Smooth muscle cell (in vitro differentiated cells): ENCODE data around the gene HMGCS1. TPM values are rescaled to one million over a fixed set of nuclear protein-coding genes. Genes with fewer than 3 reads are reported as not detected.
A peak's percentile ranks its signal among the peaks of the same experiment; 100 is the strongest.

ENCODE experiments used
- DNase-seq: peaks from one replicate; lab custom pipeline; 2025; ENCODE audit not compliant: unreplicated experiment; lab: John Stamatoyannopoulos, UW
- H2AFZ ChIP-seq: fragments of 200-600 bp; sonication (generic); 2 replicates; pipeline ENCODE4 v1.6.0; 2016; ENCODE audit warnings: antibody characterized with exemption, low read depth, mild to moderate bottlenecking
- H3F3A ChIP-seq: fragments of 200-600 bp; sonication (generic); 2 replicates; pipeline ENCODE4 v1.6.0; 2017; ENCODE audit warnings: antibody characterized with exemption, low read depth
- H3K27ac ChIP-seq: fragments of 200-600 bp; sonication (generic); 2 replicates; pipeline ENCODE4 v1.5.1; 2016; ENCODE audit warnings: low read depth, mild to moderate bottlenecking
- H3K27me3 ChIP-seq: fragments of 200-600 bp; sonication (generic); 2 replicates; pipeline ENCODE4 v1.6.1; 2016; ENCODE audit warnings: low read depth, mild to moderate bottlenecking
- H3K36me3 ChIP-seq: fragments of 200-600 bp; sonication (generic); 2 replicates; pipeline ENCODE4 v1.5.1; 2016; ENCODE audit warnings: low read depth
- H3K4me1 ChIP-seq: fragments of 200-600 bp; sonication (generic); 2 replicates; pipeline ENCODE4 v1.5.1; 2016; ENCODE audit warnings: low read depth
- H3K4me2 ChIP-seq: fragments of 200-600 bp; sonication (generic); 2 replicates; pipeline ENCODE4 v1.6.0; 2016; ENCODE audit warnings: mild to moderate bottlenecking
- H3K4me3 ChIP-seq: fragments of 200-600 bp; sonication (generic); 2 replicates; pipeline ENCODE4 v1.5.1; 2016; ENCODE audit warnings: mild to moderate bottlenecking
- H3K79me2 ChIP-seq: fragments of 200-600 bp; sonication (generic); 2 replicates; pipeline ENCODE4 v1.6.0; 2016; ENCODE audit warnings: low read depth, mild to moderate bottlenecking
- H3K9ac ChIP-seq: fragments of 200-600 bp; sonication (generic); 2 replicates; pipeline ENCODE4 v1.6.0; 2016; ENCODE audit warnings: low read depth
- H3K9me3 ChIP-seq: fragments of 200-600 bp; sonication (generic); replicated peaks from 2 replicates; pipeline ENCODE4 v1.5.1; 2016; ENCODE audit warnings: low read depth
- H4K20me1 ChIP-seq: fragments of 200-600 bp; sonication (generic); 2 replicates; pipeline ENCODE4 v1.6.0; 2016; ENCODE audit warnings: low read depth
- WGBS: methylation state at CpG from one replicate; pipeline ENCODE4 v1.1.7; 2016; ENCODE audit warnings: low lambda C conversion rate; 5-methylcytosine and 5-hydroxymethylcytosine counted together
- polyA plus RNA-seq: library from polyadenylated mRNA; unstranded; fragments of >200 nt; fragmentation: Nextera tagmentation; extraction: Ambion mirVana; gene quantifications from 2 replicates; pipeline ENCODE4 v1.2.1, GENCODE V29; 2016
- total RNA-seq: library from RNA; depleted of rRNA; stranded (reverse); fragments of >200 nt; gene quantifications from 2 replicates; pipeline ENCODE4 v1.2.3, GENCODE V29; 2014
- TF ChIP-seq, protein P1 (sequence below): fragments of 200-600 bp; sonication (generic); IDR thresholded peaks from 2 replicates; pipeline ENCODE4 v1.5.1; 2017; ENCODE audit warnings: borderline replicate concordance, mild to moderate bottlenecking, antibody characterized with exemption; ENCODE audit not compliant: insufficient read depth, poor library complexity, severe bottlenecking

Gene HMGCS1
- total and polyA plus RNA-seq, 2 experiments from 2014 or later, result 51.8 to 94.0 TPM

DNA sequence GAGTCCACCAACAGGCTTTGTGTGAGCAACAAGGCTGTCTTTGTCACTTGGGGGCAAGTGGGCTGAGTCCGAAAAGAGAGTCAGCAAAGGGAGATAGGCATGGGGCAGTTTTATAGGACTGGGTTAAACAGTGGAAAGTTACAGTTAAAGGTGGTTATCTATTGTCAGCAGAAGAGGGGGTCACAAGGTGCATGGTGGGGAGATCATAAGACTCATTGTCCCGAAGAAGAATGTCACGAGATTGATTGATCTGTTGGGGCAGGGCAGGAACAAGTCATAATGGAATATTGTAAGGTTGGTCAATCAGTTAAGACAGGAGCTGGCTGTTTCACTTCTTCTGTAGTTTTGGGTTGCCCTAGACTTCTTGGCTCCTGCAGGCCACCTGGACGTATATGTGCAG, 7.6 kb upstream of the HMGCS1 start:
- Histone ChIP-seq H2AFZ (no peak overlapping the region), H3F3A (no peaks in the 10 kb centered on the region), H3K9ac (no peak overlapping the region), H3K27me3 (no peaks in the 10 kb centered on the region), H4K20me1 (no peaks in the 10 kb centered on the region), H3K36me3 (no peaks in the 10 kb centered on the region), H3K4me2 (no peak overlapping the region), H3K4me1 (no peaks in the 10 kb centered on the region), H3K9me3 (no peaks in the 10 kb centered on the region), H3K27ac (no peak overlapping the region), H3K79me2 (no peaks in the 10 kb centered on the region), H3K4me3 (no peak overlapping the region)
- DNase-seq, result no peak
- TF ChIP-seq, protein P1, sequence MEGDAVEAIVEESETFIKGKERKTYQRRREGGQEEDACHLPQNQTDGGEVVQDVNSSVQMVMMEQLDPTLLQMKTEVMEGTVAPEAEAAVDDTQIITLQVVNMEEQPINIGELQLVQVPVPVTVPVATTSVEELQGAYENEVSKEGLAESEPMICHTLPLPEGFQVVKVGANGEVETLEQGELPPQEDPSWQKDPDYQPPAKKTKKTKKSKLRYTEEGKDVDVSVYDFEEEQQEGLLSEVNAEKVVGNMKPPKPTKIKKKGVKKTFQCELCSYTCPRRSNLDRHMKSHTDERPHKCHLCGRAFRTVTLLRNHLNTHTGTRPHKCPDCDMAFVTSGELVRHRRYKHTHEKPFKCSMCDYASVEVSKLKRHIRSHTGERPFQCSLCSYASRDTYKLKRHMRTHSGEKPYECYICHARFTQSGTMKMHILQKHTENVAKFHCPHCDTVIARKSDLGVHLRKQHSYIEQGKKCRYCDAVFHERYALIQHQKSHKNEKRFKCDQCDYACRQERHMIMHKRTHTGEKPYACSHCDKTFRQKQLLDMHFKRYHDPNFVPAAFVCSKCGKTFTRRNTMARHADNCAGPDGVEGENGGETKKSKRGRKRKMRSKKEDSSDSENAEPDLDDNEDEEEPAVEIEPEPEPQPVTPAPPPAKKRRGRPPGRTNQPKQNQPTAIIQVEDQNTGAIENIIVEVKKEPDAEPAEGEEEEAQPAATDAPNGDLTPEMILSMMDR, result no peak
- WGBS, result 80% methylated on average over 4 of the region's 4 CpGs

- H3K27ac ChIP-seq, result no peak overlapping the region
- no peak overlapping the region for H3K9ac ChIP-seq
- no peaks in the 10 kb centered on the region for H3K27me3 ChIP-seq
- H3K9me3 ChIP-seq, result no peaks in the 10 kb centered on the region
- H2AFZ ChIP-seq, result no peak overlapping the region
- DNase-seq, result no peak
- H3K36me3 ChIP-seq, result no peaks in the 10 kb centered on the region
- TF ChIP-seq, protein P1, result no peak
- H3K4me2 ChIP-seq, result no peak overlapping the region
- H4K20me1 ChIP-seq, result peaks cover 17% of the 10 kb centered on the region
- 97% methylated on average over 5 of the region's 5 CpGs for WGBS
- peaks cover 16% of the 10 kb centered on the region for H3K4me1 ChIP-seq
- no peak overlapping the region for H3K4me3 ChIP-seq
- H3K79me2 ChIP-seq, result peaks cover 17% of the 10 kb centered on the region
- H3F3A ChIP-seq, result peaks cover 7% of the 10 kb centered on the region
Measured at GRCh38 chr5:43316421-43316820, 3.2 kb upstream of the HMGCS1 start.

DNA sequence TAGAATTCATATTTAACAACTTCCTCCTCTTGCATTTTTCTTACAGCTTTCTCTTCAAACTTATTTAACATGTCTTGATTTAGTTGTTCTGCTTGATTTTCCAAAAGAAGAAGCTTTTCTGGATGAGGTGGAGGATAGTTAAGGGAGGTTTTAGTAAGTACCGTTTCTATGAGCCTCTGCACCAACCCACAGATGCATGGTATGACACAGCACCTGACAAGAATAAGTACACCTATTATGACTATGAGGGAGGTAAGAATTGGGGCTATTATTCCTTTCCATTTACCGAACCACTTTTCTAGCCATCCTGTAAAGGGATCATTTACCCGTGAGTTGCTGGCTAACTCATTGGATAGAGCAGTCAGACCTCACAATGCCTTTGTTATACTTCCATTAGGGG, 2.5 kb upstream of the HMGCS1 start:
- 95% methylated on average over 3 of the region's 3 CpGs for WGBS
- Histone ChIP-seq H3K9ac (peak overlapping the region; percentile 48), H3F3A (peaks cover 7% of the 10 kb centered on the region), H2AFZ (no peak overlapping the region), H3K4me2 (no peak overlapping the region), H4K20me1 (peaks cover 24% of the 10 kb centered on the region), H3K9me3 (no peaks in the 10 kb centered on the region), H3K27me3 (no peaks in the 10 kb centered on the region), H3K36me3 (no peaks in the 10 kb centered on the region), H3K27ac (peak overlapping the region; percentile 99), H3K4me1 (peaks cover 20% of the 10 kb centered on the region), H3K4me3 (no peak overlapping the region), H3K79me2 (peaks cover 24% of the 10 kb centered on the region)
- TF ChIP-seq, protein P1, result no peak
- DNase-seq, result no peak

- Histone ChIP-seq H3K4me1 (peaks cover 25% of the 10 kb centered on the region), H3K4me3 (no peak overlapping the region), H3K27me3 (no peaks in the 10 kb centered on the region), H3K27ac (peak overlapping the region; percentile 99), H4K20me1 (peaks cover 28% of the 10 kb centered on the region), H2AFZ (no peak overlapping the region), H3K9me3 (no peaks in the 10 kb centered on the region), H3K9ac (peak overlapping the region; percentile 48), H3K4me2 (no peak overlapping the region), H3K79me2 (peaks cover 29% of the 10 kb centered on the region), H3F3A (peaks cover 7% of the 10 kb centered on the region), H3K36me3 (no peaks in the 10 kb centered on the region)
- no peak for DNase-seq
- WGBS, result 86% methylated on average over 8 of the region's 8 CpGs
- TF ChIP-seq, protein P1, result no peak
Measured at GRCh38 chr5:43315263-43315662, 2.1 kb upstream of the HMGCS1 start.
